Endometrial microvascular endothelial cells (primary cell): ENCODE measurements around the gene OR4K5. TPM values are rescaled to one million over a fixed set of nuclear protein-coding genes. Genes with fewer than 3 reads are reported as not detected.

ENCODE experiments used
- total RNA-seq: library from RNA; depleted of rRNA; stranded (reverse); fragments of >200 nt; gene quantifications from one replicate; pipeline ENCODE4 v1.2.3, GENCODE V29; 2015; ENCODE audit errors: inconsistent ontology term

OR4K5 gene
- total RNA-seq, 1 donor from 2014 or later = not detected

Other genes with a start within 250 kb of the OR4K5 start
- gene OR11H2, start 206.7 kb upstream of the OR4K5 start, total RNA-seq = not detected
- gene OR4Q3, start 177.0 kb upstream of the OR4K5 start, total RNA-seq = not detected
- not detected for gene OR4M1, start 147.1 kb upstream of the OR4K5 start, total RNA-seq
- not detected for gene OR4N2, start 116.8 kb upstream of the OR4K5 start, total RNA-seq
- gene OR4K2, start 45.5 kb upstream of the OR4K5 start, total RNA-seq = not detected
- not detected for gene OR4K1, start 10.3 kb downstream of the OR4K5 start, total RNA-seq
- gene OR4K15, start 55.0 kb downstream of the OR4K5 start, total RNA-seq = not detected
- gene OR4Q2, start 81.6 kb downstream of the OR4K5 start, total RNA-seq = not detected
- gene OR4K14, start 98.7 kb downstream of the OR4K5 start, total RNA-seq = not detected
- gene OR4K13, start 115.4 kb downstream of the OR4K5 start, total RNA-seq = not detected
- not detected for gene OR4L1, start 139.4 kb downstream of the OR4K5 start, total RNA-seq
- not detected for gene OR4K17, start 190.1 kb downstream of the OR4K5 start, total RNA-seq
- gene OR4N5, start 218.2 kb downstream of the OR4K5 start, total RNA-seq = not detected